ENCODE results near the gene LPP.
A peak's percentile ranks its signal among the peaks of the same experiment; 100 is the strongest.

Gene LPP

DNA sequence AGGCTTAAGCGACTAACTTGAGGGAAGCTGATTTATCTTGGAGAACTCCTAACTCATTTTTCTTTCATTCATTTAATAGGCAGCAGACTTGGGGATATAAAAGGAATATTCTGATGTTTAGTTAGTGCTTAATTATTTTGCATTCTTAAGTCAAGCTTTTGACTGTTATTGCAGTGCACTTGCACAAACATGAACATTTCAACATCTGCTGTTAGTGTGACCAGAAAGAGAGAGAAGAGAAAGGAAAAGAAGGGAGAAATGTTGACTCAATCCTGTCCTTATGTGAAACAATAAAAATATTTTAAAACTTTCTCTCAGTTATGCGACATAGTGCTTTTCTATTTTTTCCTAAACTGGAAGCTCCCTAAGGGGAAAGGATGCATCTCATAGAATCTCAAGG lies 507.8 kb downstream of the LPP start:
- intact Hi-C loops (cut with micrococcal nuclease), result no loop called here
- H3K4me1 Mint-ChIP-seq (ENCODE audit: low read depth), result peaks cover 13% of the 10 kb centered on the region
- no peak overlapping the region for H3K27ac Mint-ChIP-seq

DNA sequence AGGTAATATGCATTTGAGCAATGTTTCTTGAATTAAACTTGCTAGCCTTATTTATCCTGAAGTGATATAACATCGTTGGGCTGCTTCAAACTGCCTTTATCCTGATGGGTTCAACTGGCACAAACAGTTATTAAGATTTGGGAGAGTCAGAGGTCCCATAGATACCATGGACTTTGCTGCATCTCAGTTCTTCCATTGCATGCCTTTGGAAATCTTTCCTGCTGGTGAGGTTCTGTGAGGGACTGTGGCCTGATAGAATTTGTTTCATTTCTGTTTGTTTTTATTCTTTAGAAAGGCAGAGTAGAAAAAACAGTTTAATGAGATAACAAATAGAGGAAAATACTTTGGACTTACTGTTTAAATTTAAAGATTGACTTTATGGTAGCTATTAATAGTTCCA lies 508.3 kb downstream of the LPP start:
- H3K4me3 Mint-ChIP-seq, result no peak overlapping the region
- H3K27me3 Mint-ChIP-seq, result no peaks in the 10 kb centered on the region
- intact Hi-C loops (cut with micrococcal nuclease), result no loop called here
- no peaks in the 10 kb centered on the region for H3K36me3 Mint-ChIP-seq (ENCODE audit: low read depth)
- H3K27ac Mint-ChIP-seq, result no peak overlapping the region
- H3K4me1 Mint-ChIP-seq (ENCODE audit: low read depth), result peaks cover 13% of the 10 kb centered on the region
- H3K9me3 Mint-ChIP-seq, result no peaks in the 10 kb centered on the region

More for the DNA sequence above, 507.8 kb downstream of the LPP start:
- no peaks in the 10 kb centered on the region for H3K27me3 Mint-ChIP-seq
- no peaks in the 10 kb centered on the region for H3K9me3 Mint-ChIP-seq
- H3K4me3 Mint-ChIP-seq, result no peak overlapping the region
- H3K36me3 Mint-ChIP-seq (ENCODE audit: low read depth), result no peaks in the 10 kb centered on the region

GRCh38 chr3:188662795-188663194 lies 508.8 kb downstream of the LPP start:
- no peak overlapping the region for H3K27ac Mint-ChIP-seq
- H3K9me3 Mint-ChIP-seq, result no peaks in the 10 kb centered on the region
- intact Hi-C loops (cut with micrococcal nuclease), result no loop called here
- peaks cover 13% of the 10 kb centered on the region for H3K4me1 Mint-ChIP-seq (ENCODE audit: low read depth)
- H3K27me3 Mint-ChIP-seq, result no peaks in the 10 kb centered on the region
- H3K4me3 Mint-ChIP-seq, result no peak overlapping the region
- H3K36me3 Mint-ChIP-seq (ENCODE audit: low read depth), result no peaks in the 10 kb centered on the region

DNA sequence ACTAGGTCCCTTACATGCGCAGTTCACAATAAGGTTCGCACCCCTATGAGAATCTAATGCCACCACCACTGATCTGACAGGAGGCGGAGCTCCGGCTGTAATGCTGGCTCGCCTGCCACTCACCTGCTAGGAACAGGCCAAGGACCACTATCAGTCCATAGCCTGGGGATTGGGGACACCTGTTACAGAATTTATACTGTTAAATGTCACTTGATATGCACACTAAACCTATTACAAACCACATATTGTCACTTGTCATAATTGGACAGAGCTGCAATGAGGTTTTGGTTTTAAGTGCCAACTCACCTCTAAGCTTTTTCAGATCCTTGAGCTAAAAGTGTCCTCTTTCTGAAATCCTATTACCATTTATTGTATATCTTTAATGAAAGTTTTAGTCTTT lies 509.9 kb downstream of the LPP start:
- H3K27ac Mint-ChIP-seq, result no peak overlapping the region
- H3K27me3 Mint-ChIP-seq, result no peaks in the 10 kb centered on the region
- intact Hi-C loops (cut with micrococcal nuclease), result no loop called here
- H3K36me3 Mint-ChIP-seq (ENCODE audit: low read depth), result peaks cover 2% of the 10 kb centered on the region
- H3K4me1 Mint-ChIP-seq (ENCODE audit: low read depth), result peaks cover 13% of the 10 kb centered on the region
- H3K4me3 Mint-ChIP-seq, result no peak overlapping the region
- H3K9me3 Mint-ChIP-seq, result no peaks in the 10 kb centered on the region

DNA sequence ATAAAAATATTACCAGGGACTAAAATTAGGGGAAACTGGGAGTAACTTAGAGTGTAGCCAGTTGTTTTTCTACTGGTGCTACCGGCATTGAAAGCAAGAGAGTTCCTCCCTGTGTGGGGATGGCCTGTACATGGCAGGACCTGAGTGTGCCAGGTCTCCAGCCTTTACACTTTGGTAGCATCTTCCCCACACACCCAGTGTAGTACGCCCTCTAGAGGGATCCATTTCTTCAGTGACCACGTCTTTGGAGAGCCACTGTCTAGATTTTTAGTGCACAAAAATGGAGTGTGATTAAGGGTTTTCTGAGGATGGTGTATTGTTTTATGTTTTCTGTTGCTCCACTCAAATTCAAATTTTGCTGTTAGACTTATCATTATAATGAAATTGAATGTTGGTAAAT lies 510.8 kb downstream of the LPP start:
- no peak overlapping the region for H3K27ac Mint-ChIP-seq
- H3K27me3 Mint-ChIP-seq, result no peaks in the 10 kb centered on the region
- H3K9me3 Mint-ChIP-seq, result no peaks in the 10 kb centered on the region
- no peak overlapping the region for H3K4me3 Mint-ChIP-seq
- intact Hi-C loops (cut with micrococcal nuclease), result no loop called here
- H3K36me3 Mint-ChIP-seq (ENCODE audit: low read depth), result peaks cover 12% of the 10 kb centered on the region
- peaks cover 8% of the 10 kb centered on the region for H3K4me1 Mint-ChIP-seq (ENCODE audit: low read depth)

DNA sequence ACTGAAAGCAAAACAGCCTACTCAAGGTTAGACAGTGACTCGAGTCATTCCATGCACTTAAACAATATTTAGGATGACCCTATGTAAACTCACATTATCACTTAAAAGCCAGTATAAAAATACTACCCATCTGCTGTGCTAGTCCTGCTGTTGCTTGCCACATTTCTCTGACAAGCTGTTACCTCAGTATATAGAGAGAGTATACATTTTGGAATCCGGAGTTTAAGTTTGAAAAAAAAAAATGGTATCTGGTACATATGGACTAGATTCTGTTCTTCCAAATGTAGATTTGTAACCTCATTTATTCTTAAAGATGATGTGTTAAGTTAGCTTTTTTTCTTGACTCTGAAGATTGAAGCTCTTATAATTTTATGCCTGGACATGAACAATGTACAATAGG lies 514.0 kb downstream of the LPP start:
- intact Hi-C loops (cut with micrococcal nuclease), result no loop called here
- Mint-ChIP-seq H3K4me1 (ENCODE audit: low read depth) (peaks cover 23% of the 10 kb centered on the region), H3K4me3 (no peak overlapping the region), H3K9me3 (no peaks in the 10 kb centered on the region), H3K27ac (no peak overlapping the region), H3K36me3 (ENCODE audit: low read depth) (peaks cover 19% of the 10 kb centered on the region), H3K27me3 (no peaks in the 10 kb centered on the region)

- peaks cover 36% of the 10 kb centered on the region for H3K4me1 Mint-ChIP-seq (ENCODE audit: low read depth)
- no peak overlapping the region for H3K4me3 Mint-ChIP-seq
- no peaks in the 10 kb centered on the region for H3K27me3 Mint-ChIP-seq
- H3K27ac Mint-ChIP-seq, result no peak overlapping the region
- peaks cover 19% of the 10 kb centered on the region for H3K36me3 Mint-ChIP-seq (ENCODE audit: low read depth)
- intact Hi-C loops (cut with micrococcal nuclease), result no loop called here
- H3K9me3 Mint-ChIP-seq, result no peaks in the 10 kb centered on the region
These were observed 516.5 kb downstream of the LPP start for GRCh38 chr3:188670446-188670845.

DNA sequence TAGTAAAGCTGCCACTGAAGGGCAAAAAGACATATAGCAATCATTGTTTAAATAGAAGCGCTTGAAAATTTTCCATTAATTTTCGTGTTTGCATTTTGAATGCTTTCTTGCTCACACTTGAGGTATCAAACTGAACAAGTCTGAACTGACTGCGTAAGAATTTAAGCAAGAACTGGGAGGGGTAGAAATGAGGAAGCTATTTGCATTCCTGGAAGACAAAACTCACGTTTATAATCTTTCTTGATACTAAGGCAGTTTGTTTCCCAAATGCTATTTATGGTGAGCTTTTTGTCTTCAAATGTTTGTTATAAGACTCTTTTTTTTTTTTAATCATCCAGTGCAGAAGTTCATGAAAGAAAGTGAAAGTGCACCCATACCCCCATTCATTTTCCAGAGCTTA lies 518.0 kb downstream of the LPP start:
- Mint-ChIP-seq H3K27me3 (no peaks in the 10 kb centered on the region), H3K4me1 (ENCODE audit: low read depth) (peaks cover 36% of the 10 kb centered on the region), H3K4me3 (no peak overlapping the region), H3K27ac (no peak overlapping the region), H3K36me3 (ENCODE audit: low read depth) (peaks cover 19% of the 10 kb centered on the region), H3K9me3 (no peaks in the 10 kb centered on the region)
- intact Hi-C loops (cut with micrococcal nuclease), result no loop called here

DNA sequence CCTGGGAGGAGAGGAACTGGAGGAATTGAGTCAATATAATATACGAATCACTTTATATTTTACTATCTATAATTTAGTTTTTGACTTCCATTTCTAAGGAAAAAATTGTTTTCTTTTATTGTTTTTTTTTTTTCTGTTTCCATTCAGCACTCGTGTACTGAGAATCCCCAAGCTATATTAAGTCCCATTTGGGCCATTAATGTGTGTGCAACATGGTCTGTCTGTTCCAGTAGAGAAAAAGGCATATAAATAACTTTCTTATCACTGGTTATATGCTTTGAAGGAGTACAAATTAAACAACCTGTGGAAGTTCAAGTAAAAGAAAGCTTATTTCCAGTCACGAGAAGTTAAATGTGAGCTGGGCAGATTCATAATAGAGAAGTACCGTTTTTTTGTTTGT lies 518.9 kb downstream of the LPP start:
- Mint-ChIP-seq H3K36me3 (ENCODE audit: low read depth) (peaks cover 19% of the 10 kb centered on the region), H3K9me3 (no peaks in the 10 kb centered on the region), H3K4me3 (no peak overlapping the region), H3K27ac (no peak overlapping the region), H3K27me3 (no peaks in the 10 kb centered on the region), H3K4me1 (ENCODE audit: low read depth) (peaks cover 41% of the 10 kb centered on the region)
- intact Hi-C loops (cut with micrococcal nuclease), result no loop called here

DNA sequence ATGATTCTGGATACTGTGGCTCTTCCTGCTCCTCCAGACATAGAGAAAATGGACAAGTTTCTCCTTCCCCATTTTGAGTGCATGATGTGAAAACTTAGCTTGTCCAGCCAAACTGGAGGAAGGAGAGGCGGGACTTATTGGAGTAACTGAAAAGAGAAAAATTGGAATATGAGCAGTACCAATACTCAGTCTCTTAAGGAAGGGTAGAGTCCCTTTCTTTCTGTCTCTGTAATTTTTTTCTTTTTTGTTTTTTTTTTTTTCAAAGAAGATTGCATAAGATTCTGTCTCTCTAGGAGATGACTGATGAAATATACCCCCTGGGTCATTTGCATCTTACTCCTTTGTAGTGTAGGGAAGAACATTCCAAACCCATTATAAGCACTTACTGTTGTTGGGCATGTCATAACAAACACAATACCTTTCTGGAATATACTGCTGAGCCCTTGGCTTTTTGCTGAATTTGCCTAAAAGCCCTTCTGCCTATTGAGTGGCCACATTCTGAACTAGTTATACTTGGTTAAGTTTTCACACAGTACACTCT lies 519.8 kb downstream of the LPP start:
- peak overlapping the region; percentile 43 for H3K27ac Mint-ChIP-seq
- intact Hi-C loops (cut with micrococcal nuclease), result no loop called here

DNA sequence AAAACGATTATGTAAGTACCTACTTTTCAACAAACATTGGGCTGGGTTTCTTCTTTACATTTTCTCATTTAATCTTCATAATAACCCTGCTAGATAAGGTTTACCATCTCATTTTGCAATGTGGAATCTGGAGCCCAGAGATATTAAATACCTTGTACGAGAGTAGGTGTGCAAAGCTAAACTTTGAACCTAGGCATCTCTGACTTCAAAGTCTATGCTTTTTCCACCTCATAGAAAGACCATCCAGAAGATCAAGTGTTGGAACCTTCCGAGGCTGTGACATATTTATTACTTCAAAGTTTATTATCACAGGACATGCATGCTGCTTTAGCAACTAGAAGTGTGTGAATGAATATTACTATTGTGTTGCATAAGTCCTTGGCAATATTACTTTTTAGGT lies 520.6 kb downstream of the LPP start:
- Mint-ChIP-seq H3K4me3 (no peak overlapping the region), H3K36me3 (ENCODE audit: low read depth) (peaks cover 9% of the 10 kb centered on the region), H3K27ac (no peak overlapping the region), H3K4me1 (ENCODE audit: low read depth) (peaks cover 42% of the 10 kb centered on the region), H3K27me3 (no peaks in the 10 kb centered on the region), H3K9me3 (no peaks in the 10 kb centered on the region)
- intact Hi-C loops (cut with micrococcal nuclease), result no loop called here

More for the DNA sequence above, 519.8 kb downstream of the LPP start:
- Mint-ChIP-seq H3K27me3 (no peaks in the 10 kb centered on the region), H3K4me3 (no peak overlapping the region), H3K4me1 (ENCODE audit: low read depth) (peaks cover 41% of the 10 kb centered on the region), H3K36me3 (ENCODE audit: low read depth) (peaks cover 18% of the 10 kb centered on the region), H3K9me3 (no peaks in the 10 kb centered on the region)

DNA sequence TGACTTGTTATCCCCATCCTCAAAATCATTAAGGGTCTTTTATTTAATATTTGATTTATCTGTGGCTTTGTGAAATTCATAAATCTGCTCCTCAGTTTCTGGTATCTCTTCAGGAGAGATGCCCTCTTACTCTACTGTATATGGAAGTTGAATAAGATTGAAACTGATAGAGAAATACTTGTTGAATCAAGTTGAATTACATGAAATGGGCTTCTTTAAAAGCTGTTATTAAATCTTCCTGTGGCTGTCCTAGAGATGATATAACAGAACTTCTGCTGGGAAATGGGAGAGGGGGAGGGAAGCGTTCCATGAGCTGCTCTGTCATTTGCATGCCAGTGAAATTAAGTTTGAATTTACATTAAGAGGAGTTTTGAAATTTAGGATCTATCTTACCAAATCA lies 523.4 kb downstream of the LPP start:
- H3K36me3 Mint-ChIP-seq (ENCODE audit: low read depth), result peaks cover 6% of the 10 kb centered on the region
- peaks cover 34% of the 10 kb centered on the region for H3K4me1 Mint-ChIP-seq (ENCODE audit: low read depth)
- no peak overlapping the region for H3K4me3 Mint-ChIP-seq
- intact Hi-C loops (cut with micrococcal nuclease), result no loop called here
- no peaks in the 10 kb centered on the region for H3K9me3 Mint-ChIP-seq
- H3K27ac Mint-ChIP-seq, result no peak overlapping the region
- no peaks in the 10 kb centered on the region for H3K27me3 Mint-ChIP-seq

GRCh38 chr3:188680189-188680588 lies 526.2 kb downstream of the LPP start:
- intact Hi-C loops (cut with micrococcal nuclease), result loop anchor here (5.0 kb wide), 1 partner anchor 938 kb away; no protein-coding TSS in a partner anchor
- Mint-ChIP-seq H3K27ac (peak overlapping the region; percentile 24), H3K36me3 (ENCODE audit: low read depth) (peaks cover 6% of the 10 kb centered on the region), H3K9me3 (peaks cover 4% of the 10 kb centered on the region), H3K4me3 (no peak overlapping the region), H3K27me3 (no peaks in the 10 kb centered on the region), H3K4me1 (ENCODE audit: low read depth) (peaks cover 42% of the 10 kb centered on the region)

GRCh38 chr3:188680605-188681004 lies 526.6 kb downstream of the LPP start:
- peaks cover 45% of the 10 kb centered on the region for H3K4me1 Mint-ChIP-seq (ENCODE audit: low read depth)
- H3K9me3 Mint-ChIP-seq, result peaks cover 6% of the 10 kb centered on the region
- H3K27ac Mint-ChIP-seq, result no peak overlapping the region
- no peak overlapping the region for H3K4me3 Mint-ChIP-seq
- intact Hi-C loops (cut with micrococcal nuclease), result loop anchor here (5.0 kb wide), 1 partner anchor 938 kb away; no protein-coding TSS in a partner anchor
- H3K36me3 Mint-ChIP-seq (ENCODE audit: low read depth), result peaks cover 6% of the 10 kb centered on the region
- H3K27me3 Mint-ChIP-seq, result no peaks in the 10 kb centered on the region

- no peak overlapping the region for H3K4me3 Mint-ChIP-seq
- H3K27ac Mint-ChIP-seq, result peak overlapping the region; percentile 76
- intact Hi-C loops (cut with micrococcal nuclease), result loop anchor here (5.0 kb wide), 1 partner anchor 940 kb away; no protein-coding TSS in a partner anchor
- peaks cover 6% of the 10 kb centered on the region for H3K9me3 Mint-ChIP-seq
- H3K36me3 Mint-ChIP-seq (ENCODE audit: low read depth), result peaks cover 6% of the 10 kb centered on the region
- H3K4me1 Mint-ChIP-seq (ENCODE audit: low read depth), result peaks cover 55% of the 10 kb centered on the region
- H3K27me3 Mint-ChIP-seq, result no peaks in the 10 kb centered on the region
These were observed 528.4 kb downstream of the LPP start for GRCh38 chr3:188682316-188682715.

Measured in dendritic cell treated with granulocyte-macrophage colony-stimulating factor and Interleukin-4, amounts not matched to agents 40 ng/mL and 50 ng/mL, for 4 days (primary cell).